HL-60 (cell line): ENCODE results near the gene PROM1.

Experiments used
- DNase-seq, 2 experiments: peaks; one replicate each; pipeline ENCODE4 v3.0.0-alpha.2; 2010 to 2020; ENCODE audit warnings: low read depth in 1 of 2, low spot score in 1 of 2
- H3K27ac ChIP-seq: fragments of 250-450 bp; sonication (Bioruptor Pico); replicated peaks from 2 replicates; pipeline ENCODE4 v1.5.1; 2020; ENCODE audit warnings: mild to moderate bottlenecking, moderate library complexity
- H3K27me3 ChIP-seq: fragments of 250-450 bp; sonication (Bioruptor Pico); 2 replicates; pipeline ENCODE4 v1.5.1; 2021; ENCODE audit warnings: mild to moderate bottlenecking, moderate library complexity; ENCODE audit not compliant: insufficient read depth, poor library complexity, severe bottlenecking
- H3K4me3 ChIP-seq: replicated peaks from 2 replicates; pipeline ENCODE4 v1.5.1; 2011; ENCODE audit warnings: mild to moderate bottlenecking, control low read depth, low read length; ENCODE audit not compliant: insufficient read depth
- CTCF ChIP-seq: IDR thresholded peaks from one replicate; pipeline ENCODE4 v1.5.1; 2011; ENCODE audit warnings: low read length, control low read depth, inconsistent platforms; ENCODE audit not compliant: insufficient read depth
- GABPA ChIP-seq: IDR thresholded peaks from 2 replicates; pipeline ENCODE4 v1.6.1; 2012; ENCODE audit warnings: low read depth
- POLR2AphosphoS5 ChIP-seq: IDR thresholded peaks from 2 replicates; pipeline ENCODE4 v1.6.1; 2012; ENCODE audit warnings: low read depth
- REST ChIP-seq: IDR thresholded peaks from 2 replicates; pipeline ENCODE4 v1.6.1; 2012; ENCODE audit warnings: low read depth; ENCODE audit not compliant: insufficient replicate concordance
- SPI1 ChIP-seq: IDR thresholded peaks from 2 replicates; pipeline ENCODE4 v1.6.1; 2012; ENCODE audit warnings: low read depth, mild to moderate bottlenecking, borderline replicate concordance

The PROM1 gene

GRCh38 chr4:15996773-15997172 lies 87.0 kb downstream of the PROM1 start:
- no peak for DNase-seq
- no peak for TF ChIP-seq SPI1
- no peak for TF ChIP-seq CTCF
- no peak for TF ChIP-seq POLR2AphosphoS5
- TF ChIP-seq REST, result no peak
- no peak for TF ChIP-seq GABPA
- Histone ChIP-seq H3K27ac (no peak overlapping the region), H3K27me3 (no peaks in the 10 kb centered on the region), H3K4me3 (no peak overlapping the region)

GRCh38 chr4:15995826-15996225 lies 88.0 kb downstream of the PROM1 start:
- Histone ChIP-seq H3K4me3 (no peak overlapping the region), H3K27ac (no peak overlapping the region), H3K27me3 (no peaks in the 10 kb centered on the region)
- TF ChIP-seq GABPA (no peak), CTCF (no peak)
- no peak for DNase-seq

- DNase-seq, result no peak
- peak overlapping the region; percentile 43 for H3K27ac ChIP-seq
- no peaks in the 10 kb centered on the region for H3K27me3 ChIP-seq
- H3K4me3 ChIP-seq, result no peak overlapping the region
- TF ChIP-seq CTCF, result no peak
- no peak for TF ChIP-seq REST
- no peak for TF ChIP-seq SPI1
- TF ChIP-seq GABPA, result no peak
- TF ChIP-seq POLR2AphosphoS5, result no peak
Measured at GRCh38 chr4:15992167-15992485, 91.7 kb downstream of the PROM1 start.

GRCh38 chr4:15990570-15991285 lies 93.1 kb downstream of the PROM1 start:
- no peak overlapping the region for H3K4me3 ChIP-seq
- TF ChIP-seq REST, result no peak
- TF ChIP-seq POLR2AphosphoS5, result no peak
- no peak for TF ChIP-seq GABPA
- no peak for TF ChIP-seq SPI1
- TF ChIP-seq CTCF, result no peak
- DNase-seq, result no peak
- no peak overlapping the region for H3K27ac ChIP-seq
- no peaks in the 10 kb centered on the region for H3K27me3 ChIP-seq
